SK-N-SH treated with all-trans-retinoic acid at 6 μM for 48 hours (cell line): ENCODE data around the gene MTFR1L.

Experiments
- ATAC-seq: fragments of 200-7000 bp; cut with Tn5 transposase; 3 replicates; pipeline ENCODE4 v1.9.1; 2020; ENCODE audit warnings: mild to moderate bottlenecking, moderate library complexity
- ARNTL ChIP-seq: fragments of 450-650 bp; formaldehyde crosslinking; IDR thresholded peaks from 2 replicates; pipeline ENCODE4 v1.5.0; 2020; ENCODE audit warnings: low read depth, mild to moderate bottlenecking, moderate library complexity, borderline replicate concordance
- BACH2 ChIP-seq: fragments of 250-450 bp; sonication (Bioruptor Pico); IDR thresholded peaks from 2 replicates; pipeline ENCODE4 v1.9.0; 2021; ENCODE audit warnings: mild to moderate bottlenecking, borderline replicate concordance
- CSDC2 ChIP-seq: fragments of 250-450 bp; sonication (Bioruptor Pico); IDR thresholded peaks from 2 replicates; pipeline ENCODE4 v1.5.0; 2020; ENCODE audit warnings: mild to moderate bottlenecking, moderate library complexity
- GLIS3 ChIP-seq: fragments of 250-450 bp; sonication (Bioruptor Pico); IDR thresholded peaks from 2 replicates; pipeline ENCODE4 v1.5.0; 2020; ENCODE audit warnings: mild to moderate bottlenecking, moderate library complexity
- ISL1 ChIP-seq: fragments of 250-450 bp; sonication (Bioruptor Pico); IDR thresholded peaks from 2 replicates; pipeline ENCODE4 v2.1.2; 2022; ENCODE audit warnings: mild to moderate bottlenecking, moderate library complexity
- OSR1 ChIP-seq: fragments of 250-450 bp; sonication (Bioruptor Pico); IDR thresholded peaks from 2 replicates; pipeline ENCODE4 v1.8.0; 2022; ENCODE audit warnings: moderate library complexity, mild to moderate bottlenecking, inconsistent platforms
- PPARA ChIP-seq: fragments of 250-450 bp; sonication (Bioruptor Pico); IDR thresholded peaks from 2 replicates; pipeline ENCODE4 v1.5.0; 2020; ENCODE audit warnings: mild to moderate bottlenecking, borderline replicate concordance
- RARB ChIP-seq: fragments of 250-450 bp; sonication (Bioruptor Pico); IDR thresholded peaks from 2 replicates; pipeline ENCODE4 v1.8.0; 2021; ENCODE audit warnings: mild to moderate bottlenecking, moderate library complexity
- SNAI2 ChIP-seq: fragments of 250-450 bp; sonication (Bioruptor Pico); IDR thresholded peaks from 2 replicates; pipeline ENCODE4 v1.5.0; 2020; ENCODE audit warnings: mild to moderate bottlenecking, moderate library complexity
- TOX ChIP-seq: fragments of 250-450 bp; sonication (Bioruptor Pico); IDR thresholded peaks from 2 replicates; pipeline ENCODE4 v1.8.0; 2021; ENCODE audit warnings: mild to moderate bottlenecking, moderate library complexity, borderline replicate concordance
- ZC3H10 ChIP-seq: fragments of 250-450 bp; sonication (Bioruptor Pico); IDR thresholded peaks from 2 replicates; pipeline ENCODE4 v1.5.1; 2021; ENCODE audit warnings: mild to moderate bottlenecking, moderate library complexity
- ZFP3 ChIP-seq: fragments of 250-450 bp; sonication (Bioruptor Pico); IDR thresholded peaks from 2 replicates; pipeline ENCODE4 v1.5.0; 2020; ENCODE audit warnings: mild to moderate bottlenecking, moderate library complexity
- ZFP30 ChIP-seq: fragments of 450-650 bp; formaldehyde crosslinking; IDR thresholded peaks from 2 replicates; pipeline ENCODE4 v1.5.0; 2022; ENCODE audit warnings: mild to moderate bottlenecking, moderate library complexity
- ZNF565 ChIP-seq: fragments of 450-650 bp; formaldehyde crosslinking; conservative IDR thresholded peaks from 2 replicates; pipeline ENCODE4 v1.5.0; 2020; ENCODE audit warnings: low read depth, mild to moderate bottlenecking, moderate library complexity
- ZNF70 ChIP-seq: fragments of 450-650 bp; formaldehyde crosslinking; IDR thresholded peaks from 2 replicates; pipeline ENCODE4 v1.5.0; 2020; ENCODE audit warnings: mild to moderate bottlenecking, moderate library complexity
- TF ChIP-seq, protein P1 (sequence below): fragments of 250-450 bp; sonication (Bioruptor Pico); IDR thresholded peaks from 2 replicates; pipeline ENCODE4 v1.5.0; 2020; ENCODE audit warnings: mild to moderate bottlenecking, moderate library complexity
- TF ChIP-seq, protein P2 (sequence below): fragments of 250-450 bp; sonication (Bioruptor Pico); IDR thresholded peaks from 2 replicates; pipeline ENCODE4 v1.5.1; 2021; ENCODE audit warnings: mild to moderate bottlenecking, moderate library complexity
- TF ChIP-seq, protein P3 (sequence below): fragments of 250-450 bp; sonication (Bioruptor Pico); IDR thresholded peaks from 2 replicates; pipeline ENCODE4 v1.8.0; 2020; ENCODE audit warnings: mild to moderate bottlenecking, moderate library complexity, borderline replicate concordance

MTFR1L gene

DNA sequence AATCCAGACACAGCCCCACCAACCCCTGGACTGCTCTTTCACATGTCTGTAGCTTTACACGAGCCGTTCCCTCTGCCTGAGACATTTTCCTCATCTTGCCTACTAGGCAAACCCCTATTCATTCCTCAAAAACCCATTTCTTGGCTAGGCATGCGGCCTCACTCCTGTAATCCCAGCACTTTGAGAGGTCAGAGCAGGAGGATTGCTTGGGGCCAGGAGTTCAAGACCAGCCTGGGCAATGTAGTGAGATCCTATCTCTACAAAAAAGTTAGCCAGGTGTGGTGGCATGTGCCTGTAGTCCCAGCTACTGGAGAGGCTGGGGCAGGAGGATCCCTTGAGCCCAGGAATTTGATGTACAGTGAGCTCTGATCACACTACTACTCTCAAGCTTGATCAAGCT is 44.7 kb downstream of the MTFR1L start (continued):
- no peak for TF ChIP-seq PPARA (CRISPR knock-in tag)
- TF ChIP-seq ZFP3 (CRISPR knock-in tag), result no peak
- TF ChIP-seq BACH2 (CRISPR knock-in tag), result no peak
- no peak for TF ChIP-seq CSDC2 (CRISPR knock-in tag)
- no peak for TF ChIP-seq ISL1 (CRISPR knock-in tag)
- no peak for TF ChIP-seq ZNF565 (CRISPR knock-in tag)
- TF ChIP-seq RARB (CRISPR knock-in tag), result no peak

DNA sequence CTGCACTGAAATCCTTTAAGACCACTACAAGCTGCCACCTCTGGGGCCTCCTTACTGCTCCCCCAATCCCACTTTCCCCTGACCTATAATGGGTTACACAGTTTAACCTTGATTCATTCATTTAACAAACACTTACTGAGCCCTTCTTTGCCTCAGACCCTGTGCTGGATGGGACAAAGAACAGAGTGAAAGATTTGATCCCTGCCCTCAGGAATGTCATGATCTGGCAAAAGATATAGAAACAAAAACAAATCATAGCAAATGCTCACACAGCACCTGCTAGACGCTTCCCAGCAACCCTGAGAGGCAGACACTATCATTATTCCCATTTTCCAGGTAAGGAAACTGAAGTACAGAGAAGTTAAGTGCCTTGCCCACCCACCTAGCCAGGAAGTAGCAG is 46.5 kb downstream of the MTFR1L start:
- no peak for ATAC-seq

DNA sequence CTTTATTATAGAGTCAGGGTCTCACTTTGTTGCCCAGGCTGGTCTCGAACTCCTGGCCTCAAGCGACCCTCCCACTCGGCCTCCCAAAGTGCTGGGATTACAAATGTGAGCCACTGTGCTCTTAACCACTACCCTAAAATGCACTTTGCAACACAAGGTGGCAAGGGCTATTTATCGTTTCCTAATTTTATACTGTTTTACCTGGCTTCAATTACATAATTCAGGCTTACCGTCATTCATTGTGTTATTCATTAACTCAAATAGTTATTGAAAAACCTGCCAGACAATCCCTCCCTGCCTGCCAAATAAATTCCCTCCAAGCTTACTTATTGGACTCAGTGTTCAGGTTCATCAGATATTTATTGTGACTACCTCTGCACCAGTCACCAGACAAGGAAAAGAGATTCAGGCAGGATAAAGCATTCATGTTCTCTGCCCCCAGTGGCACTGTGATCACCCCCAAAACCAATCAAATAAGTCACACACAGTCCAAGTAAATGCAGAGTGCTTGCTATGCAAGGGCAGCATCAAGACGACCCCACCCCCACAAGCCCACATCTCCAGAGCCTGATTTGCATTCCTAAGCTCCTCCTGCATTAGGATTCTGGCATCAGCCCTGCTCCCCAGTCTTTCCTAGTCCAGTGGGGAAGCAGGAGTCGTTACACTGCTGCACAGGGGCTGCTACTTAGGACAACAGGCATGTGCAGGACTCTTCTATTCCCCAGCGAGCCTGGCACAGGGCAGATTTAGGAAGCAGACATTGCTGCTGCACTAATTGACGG is 47.6 kb downstream of the MTFR1L start:
- no peak for TF ChIP-seq ZC3H10
- no peak for TF ChIP-seq GLIS3
- TF ChIP-seq, protein P1, sequence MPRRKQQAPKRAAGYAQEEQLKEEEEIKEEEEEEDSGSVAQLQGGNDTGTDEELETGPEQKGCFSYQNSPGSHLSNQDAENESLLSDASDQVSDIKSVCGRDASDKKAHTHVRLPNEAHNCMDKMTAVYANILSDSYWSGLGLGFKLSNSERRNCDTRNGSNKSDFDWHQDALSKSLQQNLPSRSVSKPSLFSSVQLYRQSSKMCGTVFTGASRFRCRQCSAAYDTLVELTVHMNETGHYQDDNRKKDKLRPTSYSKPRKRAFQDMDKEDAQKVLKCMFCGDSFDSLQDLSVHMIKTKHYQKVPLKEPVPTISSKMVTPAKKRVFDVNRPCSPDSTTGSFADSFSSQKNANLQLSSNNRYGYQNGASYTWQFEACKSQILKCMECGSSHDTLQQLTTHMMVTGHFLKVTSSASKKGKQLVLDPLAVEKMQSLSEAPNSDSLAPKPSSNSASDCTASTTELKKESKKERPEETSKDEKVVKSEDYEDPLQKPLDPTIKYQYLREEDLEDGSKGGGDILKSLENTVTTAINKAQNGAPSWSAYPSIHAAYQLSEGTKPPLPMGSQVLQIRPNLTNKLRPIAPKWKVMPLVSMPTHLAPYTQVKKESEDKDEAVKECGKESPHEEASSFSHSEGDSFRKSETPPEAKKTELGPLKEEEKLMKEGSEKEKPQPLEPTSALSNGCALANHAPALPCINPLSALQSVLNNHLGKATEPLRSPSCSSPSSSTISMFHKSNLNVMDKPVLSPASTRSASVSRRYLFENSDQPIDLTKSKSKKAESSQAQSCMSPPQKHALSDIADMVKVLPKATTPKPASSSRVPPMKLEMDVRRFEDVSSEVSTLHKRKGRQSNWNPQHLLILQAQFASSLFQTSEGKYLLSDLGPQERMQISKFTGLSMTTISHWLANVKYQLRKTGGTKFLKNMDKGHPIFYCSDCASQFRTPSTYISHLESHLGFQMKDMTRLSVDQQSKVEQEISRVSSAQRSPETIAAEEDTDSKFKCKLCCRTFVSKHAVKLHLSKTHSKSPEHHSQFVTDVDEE (CRISPR knock-in tag), result no peak
- TF ChIP-seq ZNF70 (CRISPR knock-in tag), result no peak
- no peak for TF ChIP-seq ARNTL
- no peak for TF ChIP-seq ZFP30 (CRISPR knock-in tag)
- TF ChIP-seq, protein P2, sequence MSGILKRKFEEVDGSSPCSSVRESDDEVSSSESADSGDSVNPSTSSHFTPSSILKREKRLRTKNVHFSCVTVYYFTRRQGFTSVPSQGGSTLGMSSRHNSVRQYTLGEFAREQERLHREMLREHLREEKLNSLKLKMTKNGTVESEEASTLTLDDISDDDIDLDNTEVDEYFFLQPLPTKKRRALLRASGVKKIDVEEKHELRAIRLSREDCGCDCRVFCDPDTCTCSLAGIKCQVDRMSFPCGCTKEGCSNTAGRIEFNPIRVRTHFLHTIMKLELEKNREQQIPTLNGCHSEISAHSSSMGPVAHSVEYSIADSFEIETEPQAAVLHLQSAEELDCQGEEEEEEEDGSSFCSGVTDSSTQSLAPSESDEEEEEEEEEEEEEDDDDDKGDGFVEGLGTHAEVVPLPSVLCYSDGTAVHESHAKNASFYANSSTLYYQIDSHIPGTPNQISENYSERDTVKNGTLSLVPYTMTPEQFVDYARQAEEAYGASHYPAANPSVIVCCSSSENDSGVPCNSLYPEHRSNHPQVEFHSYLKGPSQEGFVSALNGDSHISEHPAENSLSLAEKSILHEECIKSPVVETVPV (CRISPR knock-in tag), result no peak
- TF ChIP-seq BACH2 (CRISPR knock-in tag), result no peak
- no peak for TF ChIP-seq SNAI2 (CRISPR knock-in tag)
- TF ChIP-seq ZFP3 (CRISPR knock-in tag), result no peak
- no peak for TF ChIP-seq PPARA (CRISPR knock-in tag)
- TF ChIP-seq ZNF565 (CRISPR knock-in tag), result no peak
- TF ChIP-seq OSR1, result no peak
- no peak for TF ChIP-seq CSDC2 (CRISPR knock-in tag)
- no peak for TF ChIP-seq TOX (CRISPR knock-in tag)
- no peak for TF ChIP-seq RARB (CRISPR knock-in tag)
- TF ChIP-seq, all 23 proteins: peak for 0
- ATAC-seq, result no peak

More for the DNA sequence above, 46.5 kb downstream of the MTFR1L start:
- TF ChIP-seq ISL1 (CRISPR knock-in tag), result no peak
- no peak for TF ChIP-seq RARB (CRISPR knock-in tag)
- TF ChIP-seq ZNF565 (CRISPR knock-in tag), result no peak
- TF ChIP-seq, protein P3, sequence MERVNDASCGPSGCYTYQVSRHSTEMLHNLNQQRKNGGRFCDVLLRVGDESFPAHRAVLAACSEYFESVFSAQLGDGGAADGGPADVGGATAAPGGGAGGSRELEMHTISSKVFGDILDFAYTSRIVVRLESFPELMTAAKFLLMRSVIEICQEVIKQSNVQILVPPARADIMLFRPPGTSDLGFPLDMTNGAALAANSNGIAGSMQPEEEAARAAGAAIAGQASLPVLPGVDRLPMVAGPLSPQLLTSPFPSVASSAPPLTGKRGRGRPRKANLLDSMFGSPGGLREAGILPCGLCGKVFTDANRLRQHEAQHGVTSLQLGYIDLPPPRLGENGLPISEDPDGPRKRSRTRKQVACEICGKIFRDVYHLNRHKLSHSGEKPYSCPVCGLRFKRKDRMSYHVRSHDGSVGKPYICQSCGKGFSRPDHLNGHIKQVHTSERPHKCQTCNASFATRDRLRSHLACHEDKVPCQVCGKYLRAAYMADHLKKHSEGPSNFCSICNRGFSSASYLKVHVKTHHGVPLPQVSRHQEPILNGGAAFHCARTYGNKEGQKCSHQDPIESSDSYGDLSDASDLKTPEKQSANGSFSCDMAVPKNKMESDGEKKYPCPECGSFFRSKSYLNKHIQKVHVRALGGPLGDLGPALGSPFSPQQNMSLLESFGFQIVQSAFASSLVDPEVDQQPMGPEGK, result no peak
- TF ChIP-seq PPARA (CRISPR knock-in tag), result no peak
- no peak for TF ChIP-seq GLIS3
- TF ChIP-seq, protein P1 (CRISPR knock-in tag), result no peak
